Lung microvascular endothelial cell (primary cell): ENCODE data around the gene SCYGR4. TPM values are rescaled to one million over a fixed set of nuclear protein-coding genes. Genes with fewer than 3 reads are reported as not detected.

Source experiments
- DNase-seq, 2 donors: peaks; one replicate each; pipeline versions ENCODE4 v3.0.0 to v3.0.0-alpha.2; 2010; ENCODE audit warnings: low read depth in 2 of 2
- total RNA-seq: library from RNA; depleted of rRNA; stranded (reverse); fragments of >200 nt; gene quantifications from 2 replicates; pipeline ENCODE4 v1.2.1, GENCODE V29; 2014

SCYGR4 gene
- total RNA-seq, 1 donor from 2014 or later: not detected

DNA sequence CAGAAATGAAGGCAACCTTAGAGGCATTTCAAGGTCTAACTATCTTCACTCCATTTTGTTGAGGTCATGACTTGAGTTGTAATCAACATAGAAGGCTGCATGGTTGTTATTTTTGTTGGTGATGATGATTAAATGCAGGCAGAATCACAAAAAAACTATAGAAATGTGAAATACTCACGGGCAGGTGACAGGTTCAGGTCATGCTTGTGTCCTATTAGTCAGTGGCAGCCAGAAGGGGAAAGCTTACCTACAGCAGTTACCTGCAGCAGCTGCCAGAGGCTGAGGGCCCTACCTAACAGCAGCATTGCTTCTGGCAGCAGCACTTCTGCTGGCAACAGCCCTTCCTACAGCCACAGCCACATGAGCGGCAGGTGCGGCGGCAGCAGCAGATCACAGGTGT lies 3.1 kb upstream of the SCYGR4 start:
- DNase-seq: no peak

- no peak for DNase-seq
These were observed 2.6 kb upstream of the SCYGR4 start, which contains the start of gene SCYGR3 for GRCh38 chr2:227614740-227615139. Gene SCYGR3 (minus strand): TSS chr2:227614840. CDS start chr2:227614840, 0 bp downstream.

GRCh38 chr2:227615181-227615580 lies 2.1 kb upstream of the SCYGR4 start:
- no peak for DNase-seq

- no peak for DNase-seq
These were observed 1.4 kb upstream of the SCYGR4 start for GRCh38 chr2:227615906-227616305.

DNA sequence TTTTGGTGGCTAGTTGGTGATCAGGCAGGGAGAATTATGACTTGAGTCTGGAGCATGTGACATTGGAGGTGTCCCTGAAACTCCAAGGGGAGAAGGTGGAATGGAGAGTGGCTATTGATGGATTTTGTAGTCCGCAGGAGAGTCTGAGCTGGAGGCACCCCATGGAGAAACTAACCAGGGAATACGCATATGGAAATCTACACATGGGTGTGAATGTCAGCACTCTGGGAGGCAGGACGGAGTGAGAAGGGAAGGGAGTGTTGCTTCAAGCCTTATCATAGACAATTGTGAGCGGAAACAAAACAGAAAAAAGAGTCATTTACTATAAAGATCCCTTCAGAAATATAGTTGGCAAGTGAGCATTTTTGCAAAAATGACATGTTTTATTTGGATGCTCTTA lies 667 bp upstream of the SCYGR4 start:
- peak in 1 of 2 donors; percentile 4 for DNase-seq

DNA sequence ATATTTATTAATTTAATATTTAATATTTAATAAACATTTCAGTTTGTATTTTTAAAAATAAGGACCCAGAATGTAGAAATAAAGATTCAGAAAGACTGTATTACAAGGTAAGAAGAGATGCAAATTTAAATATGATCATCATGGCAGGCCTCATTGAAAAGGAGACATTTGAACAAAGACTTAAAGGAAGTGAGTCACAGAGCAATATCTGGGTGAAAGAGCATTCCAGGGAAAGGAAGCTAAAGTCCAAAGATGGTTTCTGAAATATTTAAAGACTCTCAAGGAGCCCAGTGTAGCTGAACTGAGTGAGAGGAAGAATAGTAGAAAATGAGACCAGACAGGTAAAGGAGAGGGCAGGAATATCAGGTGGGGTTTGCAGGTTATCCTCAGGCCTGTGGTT lies 5.9 kb downstream of the SCYGR4 start:
- DNase-seq: peak in 1 of 2 donors; percentile 76

GRCh38 chr2:227625420-227625819 lies 8.1 kb downstream of the SCYGR4 start:
- DNase-seq: no peak

DNA sequence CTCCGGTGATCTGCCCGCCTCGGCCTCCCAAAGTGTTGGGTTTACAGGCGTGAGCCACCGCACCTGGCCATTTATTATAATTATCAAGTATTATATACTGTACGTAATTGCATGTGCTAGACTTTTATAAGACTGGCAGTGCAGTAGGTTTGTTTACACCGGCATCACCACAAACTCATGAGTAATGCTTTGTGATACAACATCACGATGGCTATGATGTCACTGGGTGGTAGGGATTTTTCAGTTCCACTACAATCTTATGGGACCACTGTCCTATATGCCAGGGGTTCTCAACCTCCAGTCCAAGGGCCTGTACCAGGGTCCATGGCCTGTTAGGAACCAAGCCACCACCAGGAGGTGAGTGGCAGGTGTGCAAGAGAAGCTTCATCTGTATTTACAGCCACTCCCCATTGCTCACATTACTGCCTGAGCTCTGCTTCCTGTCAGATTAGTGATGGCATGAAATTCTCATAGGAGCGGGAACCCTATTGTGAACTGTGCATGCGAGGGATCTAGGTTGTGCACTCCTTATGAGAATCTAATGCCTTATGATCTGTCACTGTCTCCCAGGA lies 9.4 kb downstream of the SCYGR4 start:
- DNase-seq: no peak

DNA sequence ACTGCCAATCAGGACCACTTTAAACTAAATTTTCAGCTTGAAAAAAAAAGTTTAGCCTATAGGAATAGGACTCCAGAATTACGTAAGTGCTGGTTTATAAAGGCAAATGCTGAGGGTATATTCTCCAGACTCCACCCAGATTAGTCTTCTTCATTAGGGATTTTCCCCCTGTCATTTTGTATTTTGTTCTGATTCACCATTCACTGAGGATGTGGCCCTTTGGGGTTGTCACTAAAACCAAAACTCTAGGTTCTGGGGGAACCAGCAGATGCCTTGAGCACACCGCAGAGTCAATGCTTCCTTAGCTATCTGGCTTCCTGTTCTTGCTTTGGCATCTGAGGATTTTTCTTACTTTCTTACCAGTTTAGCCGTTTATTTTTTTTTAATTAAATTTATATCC lies 10.5 kb downstream of the SCYGR4 start:
- DNase-seq: no peak

DNA sequence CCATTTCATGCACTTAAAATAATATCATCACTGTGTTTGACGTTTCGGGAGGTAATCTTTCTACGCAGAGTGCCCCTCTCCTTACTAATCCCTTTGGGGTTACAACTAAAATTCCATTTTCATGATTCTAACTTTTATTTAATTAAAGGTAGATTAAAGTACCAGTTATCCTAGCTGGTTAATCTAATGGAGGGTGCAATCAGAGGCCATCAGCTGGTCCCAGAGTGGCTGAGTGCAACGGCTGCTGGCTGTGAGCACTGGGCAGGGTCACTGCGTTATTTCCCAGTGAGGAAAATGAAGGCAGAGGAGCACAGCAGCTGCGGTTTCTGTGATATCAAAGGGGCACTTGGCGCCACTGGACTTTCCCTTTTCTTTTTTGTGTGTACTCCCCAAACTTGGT lies 12.1 kb downstream of the SCYGR4 start:
- no peak for DNase-seq

DNA sequence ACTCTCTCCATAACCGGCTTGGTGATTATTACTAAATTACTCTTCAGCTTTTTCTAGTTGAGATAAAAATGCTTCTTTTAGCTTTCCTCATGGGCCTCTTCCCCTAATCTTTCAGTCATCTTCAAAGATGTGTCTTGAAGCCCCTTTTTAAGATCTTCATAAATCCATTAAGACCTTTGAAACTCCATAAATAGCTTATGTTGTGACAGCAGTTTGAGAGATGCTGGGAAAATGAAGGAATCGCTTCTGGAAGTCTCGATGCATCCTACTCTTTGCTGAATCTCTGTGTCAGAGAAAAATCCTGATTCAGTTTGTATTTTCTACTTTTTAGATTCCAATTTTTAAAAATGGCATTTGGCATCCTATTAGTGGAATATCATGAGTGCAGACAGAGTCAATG lies 13.0 kb downstream of the SCYGR4 start:
- DNase-seq: no peak

- DNase-seq: no peak
These were observed 15.5 kb downstream of the SCYGR4 start for GRCh38 chr2:227632827-227633226.

GRCh38 chr2:227634201-227634600 lies 16.9 kb downstream of the SCYGR4 start:
- DNase-seq: no peak

GRCh38 chr2:227642656-227643055 lies 25.4 kb downstream of the SCYGR4 start:
- no peak for DNase-seq

- no peak for DNase-seq
These were observed 26.8 kb downstream of the SCYGR4 start for GRCh38 chr2:227643990-227644551.

DNA sequence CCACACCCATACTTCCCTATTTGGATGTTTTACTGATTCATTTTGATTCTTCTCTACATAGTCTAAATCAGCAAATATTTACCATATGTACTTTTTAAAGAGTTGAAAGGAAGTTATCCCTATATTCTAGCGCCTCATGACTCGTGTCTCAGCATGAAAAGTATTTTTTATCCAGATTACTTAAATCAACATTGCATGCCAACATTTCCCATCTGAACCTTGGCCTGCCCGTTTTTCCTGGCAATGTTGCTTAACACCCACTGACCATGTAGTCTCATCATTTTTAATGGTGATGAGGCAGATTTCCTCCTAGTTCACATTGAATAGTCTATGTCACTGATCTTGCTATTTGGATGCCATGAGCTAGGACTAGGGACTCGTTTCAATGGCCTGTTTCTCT lies 36.1 kb downstream of the SCYGR4 start:
- DNase-seq: no peak

DNA sequence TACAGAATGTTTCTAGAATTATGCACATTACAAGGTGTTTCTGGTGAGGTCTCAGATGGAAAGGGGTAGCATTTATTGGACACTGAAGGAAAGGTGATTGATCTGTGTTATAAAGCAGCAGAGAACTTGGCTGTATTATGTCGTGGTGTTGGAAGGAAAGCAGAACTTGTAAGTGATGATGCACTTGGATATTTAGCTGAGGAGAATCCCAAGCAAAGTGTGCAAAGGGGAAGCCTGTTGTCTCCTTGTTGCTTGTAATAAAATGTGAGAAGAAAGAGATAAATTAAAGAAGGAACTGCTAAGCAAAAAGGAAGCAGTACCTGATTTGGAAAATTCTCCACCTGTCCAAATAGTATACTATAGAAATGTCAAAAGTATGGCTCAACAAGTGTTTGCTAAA lies 37.1 kb downstream of the SCYGR4 start:
- no peak for DNase-seq

- DNase-seq: peak; percentile 13 to 84
These were observed 38.2 kb downstream of the SCYGR4 start for GRCh38 chr2:227655454-227655853.

- DNase-seq: peak; percentile 9 to 29
These were observed 40.0 kb downstream of the SCYGR4 start for GRCh38 chr2:227657199-227657845.

GRCh38 chr2:227661025-227661649 lies 43.8 kb downstream of the SCYGR4 start:
- no peak for DNase-seq

- DNase-seq: no peak
These were observed 44.5 kb downstream of the SCYGR4 start for GRCh38 chr2:227661827-227662226.

GRCh38 chr2:227665189-227665940 lies 48.1 kb downstream of the SCYGR4 start:
- DNase-seq: no peak
